GM19455 (cell line): ENCODE data around the gene CXorf65.

ENCODE experiments used
- ATAC-seq: cut with Tn5 transposase; IDR thresholded peaks from one replicate; pipeline ENCODE4 v1.9.1; 2021; ENCODE audit not compliant: unreplicated experiment

CXorf65 gene

GRCh38 chrX:71107245-71107644 lies 705 bp upstream of the CXorf65 start:
- no peak for ATAC-seq

- ATAC-seq = no peak
Observed at GRCh38 chrX:71105628-71106027, 912 bp downstream of the CXorf65 start.

- no peak for ATAC-seq
Observed at GRCh38 chrX:71103110-71103983, 3.2 kb downstream of the CXorf65 start.

- no peak for ATAC-seq
Observed at GRCh38 chrX:71102292-71102691, 4.2 kb downstream of the CXorf65 start.

- ATAC-seq = no peak
Observed at GRCh38 chrX:71100581-71101505, 5.7 kb downstream of the CXorf65 start.

GRCh38 chrX:71099736-71100135 lies 6.8 kb downstream of the CXorf65 start:
- no peak for ATAC-seq

GRCh38 chrX:71098951-71099506 lies 7.5 kb downstream of the CXorf65 start:
- ATAC-seq = no peak

GRCh38 chrX:71098302-71098701 lies 8.2 kb downstream of the CXorf65 start:
- no peak for ATAC-seq

- ATAC-seq = no peak
Observed at GRCh38 chrX:71096760-71097032, 9.8 kb downstream of the CXorf65 start.

- no peak for ATAC-seq
Observed at GRCh38 chrX:71095981-71096759, 10.4 kb downstream of the CXorf65 start.

GRCh38 chrX:71095555-71095980 lies 11.0 kb downstream of the CXorf65 start, which contains the start of gene FOXO4:
Gene FOXO4, plus strand, starts transcription at chrX:71095851. Its CDS starts 678 bp downstream, at chrX:71096529.
- ATAC-seq = peak; percentile 89

GRCh38 chrX:71095033-71095432 lies 11.5 kb downstream of the CXorf65 start:
- ATAC-seq = peak; percentile 12

- no peak for ATAC-seq
Observed at GRCh38 chrX:71091263-71091662, 15.3 kb downstream of the CXorf65 start.

GRCh38 chrX:71085900-71086299 lies 20.6 kb downstream of the CXorf65 start:
- no peak for ATAC-seq

- no peak for ATAC-seq
Observed at GRCh38 chrX:71082822-71083221, 23.7 kb downstream of the CXorf65 start.

- ATAC-seq = no peak
Observed at GRCh38 chrX:71082124-71082647, 24.4 kb downstream of the CXorf65 start.

GRCh38 chrX:71081330-71082123 lies 25.0 kb downstream of the CXorf65 start:
- ATAC-seq = no peak

GRCh38 chrX:71070531-71070930 lies 36.0 kb downstream of the CXorf65 start:
- no peak for ATAC-seq

- peak; percentile 99 for ATAC-seq
Observed at GRCh38 chrX:71068044-71068918, 38.3 kb downstream of the CXorf65 start, which contains the start of gene SNX12. Gene SNX12, minus strand, starts transcription at chrX:71068334. Its CDS starts 28 bp downstream, at chrX:71068306.
